Neural cell (in vitro differentiated cells): ENCODE results near the gene PIGK.

Experiments used
- EP300 ChIP-seq: fragments of 450-650 bp; conservative IDR thresholded peaks from 2 replicates; pipeline ENCODE4 v1.6.1; 2014; ENCODE audit warnings: antibody characterized with exemption, mild to moderate bottlenecking, moderate library complexity; ENCODE audit not compliant: poor library complexity, severe bottlenecking
- EZH2 ChIP-seq: fragments of 200-600, 300-800 bp; shearing (Covaris generic), sonication (generic); IDR thresholded peaks from 2 replicates; pipeline ENCODE4 v1.6.1; 2014; ENCODE audit warnings: antibody characterized with exemption, low read length, borderline replicate concordance, mild to moderate bottlenecking; ENCODE audit not compliant: insufficient read depth, poor library complexity, severe bottlenecking
- TF ChIP-seq, protein P1 (sequence below): fragments of 450-650 bp; IDR thresholded peaks from 2 replicates; pipeline ENCODE4 v1.5.1; 2014; ENCODE audit warnings: antibody characterized with exemption, mild to moderate bottlenecking, moderate library complexity; ENCODE audit not compliant: poor library complexity, severe bottlenecking

DNA sequence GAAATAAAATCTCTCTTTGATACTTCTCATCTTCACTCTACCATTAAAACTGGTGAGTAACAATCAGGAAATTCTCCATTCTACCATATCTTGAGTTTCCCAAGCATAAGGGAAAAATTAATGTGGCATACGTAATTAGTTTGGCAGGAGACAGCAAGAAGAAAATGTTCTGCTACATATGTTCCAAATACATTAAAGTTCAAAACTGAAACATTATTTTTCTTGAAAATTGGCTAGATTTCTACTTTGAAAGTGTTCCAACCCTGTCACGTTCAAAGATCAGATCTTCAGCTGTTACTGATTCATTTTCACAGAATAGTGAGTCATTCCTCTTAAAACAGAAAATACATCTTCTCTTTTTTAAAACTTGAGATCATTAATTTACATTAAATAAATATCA lies 48.5 kb downstream of the PIGK start:
- TF ChIP-seq EP300 (no peak), EZH2 (no peak)
- TF ChIP-seq, protein P1, sequence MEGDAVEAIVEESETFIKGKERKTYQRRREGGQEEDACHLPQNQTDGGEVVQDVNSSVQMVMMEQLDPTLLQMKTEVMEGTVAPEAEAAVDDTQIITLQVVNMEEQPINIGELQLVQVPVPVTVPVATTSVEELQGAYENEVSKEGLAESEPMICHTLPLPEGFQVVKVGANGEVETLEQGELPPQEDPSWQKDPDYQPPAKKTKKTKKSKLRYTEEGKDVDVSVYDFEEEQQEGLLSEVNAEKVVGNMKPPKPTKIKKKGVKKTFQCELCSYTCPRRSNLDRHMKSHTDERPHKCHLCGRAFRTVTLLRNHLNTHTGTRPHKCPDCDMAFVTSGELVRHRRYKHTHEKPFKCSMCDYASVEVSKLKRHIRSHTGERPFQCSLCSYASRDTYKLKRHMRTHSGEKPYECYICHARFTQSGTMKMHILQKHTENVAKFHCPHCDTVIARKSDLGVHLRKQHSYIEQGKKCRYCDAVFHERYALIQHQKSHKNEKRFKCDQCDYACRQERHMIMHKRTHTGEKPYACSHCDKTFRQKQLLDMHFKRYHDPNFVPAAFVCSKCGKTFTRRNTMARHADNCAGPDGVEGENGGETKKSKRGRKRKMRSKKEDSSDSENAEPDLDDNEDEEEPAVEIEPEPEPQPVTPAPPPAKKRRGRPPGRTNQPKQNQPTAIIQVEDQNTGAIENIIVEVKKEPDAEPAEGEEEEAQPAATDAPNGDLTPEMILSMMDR = no peak
